DMS53 treated with DMSO at 0.1 percent for 48 hours (cell line): ENCODE data around the gene KCTD21.
"Not testable (repeated sequence)": the region's sequence is repeated elsewhere in the genome, so short reads cannot be mapped to it uniquely, and the experiment has no call there.

Experiments used
- DNase-seq: peaks from one replicate; lab custom pipeline; 2025; ENCODE audit not compliant: unreplicated experiment; lab: John Stamatoyannopoulos, UW

The KCTD21 gene

DNA sequence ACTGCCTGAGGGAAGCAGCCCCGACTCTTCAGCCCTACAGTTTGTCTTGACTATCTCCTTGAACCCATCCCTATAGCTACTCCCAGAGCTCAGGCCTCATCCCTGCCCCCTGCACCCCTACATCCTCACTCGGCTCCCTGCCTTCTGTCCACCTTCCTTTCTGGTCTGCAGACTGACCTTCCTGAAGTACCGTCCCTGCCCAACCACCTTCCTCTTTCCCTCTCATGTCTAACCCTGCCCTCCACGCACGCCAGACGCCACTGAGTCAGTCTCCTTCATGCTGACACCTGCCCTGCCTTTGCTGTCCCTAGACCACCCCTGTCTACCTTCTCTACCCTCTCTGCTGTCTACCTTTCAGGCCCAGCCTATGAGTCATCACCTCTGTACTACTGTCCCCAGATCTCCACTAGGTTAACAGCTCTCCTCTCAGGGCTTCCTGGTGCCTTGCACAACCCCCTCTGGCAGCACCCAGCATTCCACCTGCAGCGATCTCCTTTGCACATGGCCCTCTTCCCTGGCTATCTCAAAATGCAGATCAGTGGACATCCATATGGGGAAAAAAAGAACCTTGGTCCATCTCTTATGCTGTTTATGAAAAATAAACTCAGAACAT lies 8.9 kb downstream of the KCTD21 start:
- DNase-seq: peak; percentile 25

DNA sequence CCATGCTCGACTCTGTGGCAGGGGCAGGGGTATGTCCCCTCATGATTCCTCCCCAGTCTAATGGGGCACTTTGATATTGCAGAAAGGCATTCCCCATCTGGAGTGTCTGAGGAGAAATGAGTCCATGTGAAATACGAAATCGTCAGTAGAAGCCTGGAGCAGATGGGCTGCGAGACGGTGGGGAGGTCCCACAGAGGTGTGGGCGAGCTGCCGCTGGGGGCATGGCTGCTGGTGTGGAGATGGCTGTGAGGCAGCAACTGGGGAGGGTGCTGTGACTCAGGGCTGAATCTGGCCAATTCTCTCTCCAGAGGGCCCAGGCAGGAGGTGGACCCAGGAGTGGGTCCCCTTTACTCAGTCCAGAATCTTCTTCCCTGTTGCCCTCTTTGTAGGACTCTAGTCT lies 11.2 kb downstream of the KCTD21 start:
- DNase-seq: no peak

DNA sequence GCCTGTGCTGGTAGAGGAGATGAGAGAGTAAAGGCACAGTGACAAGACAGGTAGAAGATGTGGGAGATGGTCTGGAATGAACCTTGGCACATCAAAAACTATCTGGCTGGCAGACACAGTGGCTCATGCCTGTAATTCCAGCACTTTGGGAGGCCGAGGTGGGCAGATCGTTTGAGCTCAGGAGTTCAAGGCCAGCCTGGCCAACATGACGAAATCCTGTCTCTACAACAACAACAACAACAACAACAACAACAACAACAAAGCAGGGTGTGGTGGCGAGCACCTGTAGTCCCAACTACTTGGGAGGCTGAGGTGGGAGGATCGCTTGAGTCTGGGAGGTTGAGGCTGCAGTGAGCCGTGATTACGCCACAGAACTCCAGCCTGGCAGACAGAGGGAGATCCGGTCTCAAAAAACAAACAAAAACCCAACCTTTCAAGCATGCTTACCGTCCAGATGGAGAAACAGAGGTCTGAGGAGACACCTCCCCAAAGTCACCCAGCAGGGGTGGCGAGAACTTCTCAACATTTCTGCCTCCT lies 11.8 kb downstream of the KCTD21 start:
- DNase-seq: no peak

DNA sequence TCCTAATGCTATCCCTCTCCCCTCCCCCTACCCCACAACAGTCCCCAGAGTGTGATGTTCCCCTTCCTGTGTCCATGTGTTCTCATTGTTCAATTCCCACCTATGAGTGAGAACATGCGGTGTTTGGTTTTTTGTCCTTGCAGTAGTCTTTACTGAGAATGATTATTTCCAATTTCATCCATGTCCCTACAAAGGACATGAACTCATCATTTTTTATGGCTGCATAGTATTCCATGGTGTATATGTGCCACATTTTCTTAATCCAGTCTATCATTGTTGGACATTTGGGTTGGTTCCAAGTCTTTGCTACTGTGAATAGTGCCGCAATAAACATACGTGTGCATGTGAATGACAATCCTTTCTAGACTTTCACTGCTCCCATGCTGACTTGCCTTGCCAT lies 12.6 kb downstream of the KCTD21 start:
- DNase-seq: not testable (repeated sequence)

DNA sequence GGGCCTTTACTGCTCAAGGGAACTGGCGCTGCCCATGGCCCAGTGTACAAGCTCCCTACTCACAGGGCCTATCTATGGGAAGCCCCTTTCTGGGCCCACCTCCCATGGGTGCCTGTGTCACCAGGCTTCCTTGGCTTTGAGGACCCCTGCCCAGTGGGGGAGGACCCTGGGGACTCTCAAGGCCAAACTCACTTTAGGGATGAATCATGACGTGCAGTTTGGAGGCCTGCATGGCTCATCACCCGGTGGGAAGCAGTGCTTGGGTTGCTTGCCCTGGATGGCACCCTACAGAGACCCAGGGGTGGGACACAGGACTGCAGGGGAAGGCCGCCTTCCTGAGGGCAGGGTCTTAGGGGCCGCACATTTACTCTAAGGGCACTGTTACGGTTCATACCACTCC lies 16.5 kb downstream of the KCTD21 start:
- DNase-seq: no peak

DNA sequence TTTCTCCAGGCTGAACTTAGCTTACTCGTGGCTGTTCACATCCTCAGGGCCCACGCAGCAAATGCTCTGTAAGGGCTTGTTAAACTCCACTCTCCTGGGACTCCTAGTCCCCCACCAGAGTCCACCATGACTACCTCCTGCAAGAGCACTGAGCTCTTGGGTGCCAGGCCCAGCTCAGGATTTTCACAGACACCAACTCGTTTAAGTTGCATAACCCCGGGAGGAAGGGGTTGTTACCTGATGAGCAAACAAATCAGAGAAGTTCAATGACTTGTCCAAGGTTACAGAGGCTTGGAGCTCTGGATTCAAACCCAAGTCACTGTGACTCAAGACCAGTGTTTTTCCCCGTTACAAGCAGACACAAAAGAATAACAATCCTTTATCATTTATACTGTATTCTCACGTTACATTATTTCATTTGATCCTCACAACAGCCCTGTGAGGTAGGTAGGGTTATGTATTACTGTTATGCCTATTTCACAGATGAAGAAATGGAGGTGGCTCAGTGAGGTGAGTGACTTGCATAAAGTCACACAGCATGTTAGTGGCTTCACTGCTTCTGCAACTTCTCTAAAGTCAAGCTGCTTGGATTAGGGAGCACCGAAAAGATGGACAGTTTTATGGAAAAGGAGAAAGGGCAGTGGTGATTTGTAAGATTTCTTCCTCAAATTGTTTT lies 17.4 kb downstream of the KCTD21 start:
- DNase-seq: no peak

DNA sequence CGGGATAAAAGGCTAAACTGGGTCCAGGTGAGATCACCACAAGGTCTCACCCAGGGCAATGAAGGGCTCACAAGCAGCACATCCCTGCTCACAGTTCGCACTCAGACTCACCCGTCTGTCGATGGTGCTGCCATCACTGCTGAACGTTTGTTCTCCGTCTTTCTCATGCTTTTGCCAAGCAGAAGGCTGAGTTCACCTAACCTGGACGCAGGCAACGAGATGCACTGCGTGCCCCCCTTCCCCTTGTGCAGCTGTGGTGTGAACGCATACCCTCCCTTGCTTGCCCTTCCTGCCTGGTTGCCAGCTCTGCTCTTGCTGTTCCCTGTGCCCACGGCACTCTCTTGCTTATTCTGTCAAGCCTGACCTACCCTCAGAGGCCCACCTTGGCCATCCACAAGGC lies 18.0 kb downstream of the KCTD21 start:
- no peak for DNase-seq

DNA sequence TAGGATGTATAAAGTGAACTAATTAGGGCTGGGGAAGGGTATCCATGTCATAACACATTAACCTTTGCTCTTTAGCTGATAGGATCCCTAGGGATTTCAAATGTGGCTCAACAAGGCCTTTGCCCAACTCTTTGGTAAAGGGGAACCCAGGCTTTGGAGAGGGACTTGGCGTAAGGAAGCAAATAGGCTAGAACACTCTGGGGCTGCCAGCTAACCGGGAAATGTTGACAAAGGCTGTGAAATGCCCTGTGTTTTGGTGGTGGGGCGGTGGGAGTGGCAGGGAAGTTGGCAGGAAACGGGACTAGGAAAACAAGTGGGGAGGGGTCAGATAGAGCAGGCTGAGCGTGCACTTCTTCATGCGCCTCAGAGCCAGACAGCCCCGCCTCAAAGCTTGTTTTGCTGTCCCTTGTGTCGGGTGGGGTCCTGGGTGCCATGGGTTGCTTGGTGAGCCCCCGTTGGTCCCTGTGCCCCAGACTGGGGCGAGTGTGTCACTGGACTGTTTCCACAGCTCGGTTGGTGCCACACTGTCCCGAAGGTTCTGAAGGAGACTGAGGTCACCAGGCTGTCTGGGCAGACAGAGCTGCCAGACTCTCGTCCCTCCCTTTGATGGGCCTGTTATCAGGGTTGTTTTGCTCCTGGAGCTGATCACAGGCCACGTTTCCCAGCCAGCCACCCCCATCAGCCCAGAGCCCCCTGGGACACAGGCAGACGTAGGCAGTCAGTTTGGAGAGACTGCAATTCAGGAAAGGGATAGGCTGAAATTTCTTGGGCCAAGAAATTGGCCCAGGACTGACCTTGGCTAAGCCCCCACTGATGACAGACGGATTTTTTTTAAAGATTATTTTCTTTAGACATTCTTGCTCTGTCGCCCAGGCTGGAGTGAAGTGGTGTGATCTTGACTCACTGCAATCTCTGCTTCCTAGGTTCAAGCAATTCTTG lies 19.6 kb downstream of the KCTD21 start:
- DNase-seq: no peak

DNA sequence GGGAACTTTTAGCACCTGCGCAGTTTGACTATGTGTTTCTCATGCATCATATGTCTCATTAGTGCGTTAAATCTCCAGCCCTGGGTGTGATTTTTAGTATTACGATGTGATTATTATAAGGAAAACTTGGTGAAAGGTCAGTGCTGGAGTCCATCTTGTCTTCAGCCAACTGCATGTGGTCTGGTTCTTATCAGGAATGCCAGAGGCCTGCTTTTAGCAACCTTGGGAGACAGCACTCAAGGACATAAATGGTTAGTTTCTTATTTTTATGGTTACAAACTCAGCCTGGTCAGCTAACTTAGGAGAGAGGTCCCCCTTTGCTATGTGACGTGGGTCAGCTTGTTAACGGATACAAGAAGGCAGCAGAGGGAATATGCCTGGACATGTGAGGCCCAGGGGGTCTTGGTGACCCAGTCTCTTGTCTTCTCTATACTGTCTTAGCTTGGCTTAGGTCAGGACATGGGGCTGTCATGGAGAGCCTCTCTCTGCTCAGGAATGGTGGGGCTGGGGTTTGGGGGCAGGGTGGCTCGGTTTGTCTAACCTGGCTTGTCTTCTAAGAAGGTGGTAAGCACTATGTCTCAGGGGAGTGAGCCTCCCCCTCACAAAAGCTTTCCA lies 21.5 kb downstream of the KCTD21 start:
- DNase-seq: no peak

DNA sequence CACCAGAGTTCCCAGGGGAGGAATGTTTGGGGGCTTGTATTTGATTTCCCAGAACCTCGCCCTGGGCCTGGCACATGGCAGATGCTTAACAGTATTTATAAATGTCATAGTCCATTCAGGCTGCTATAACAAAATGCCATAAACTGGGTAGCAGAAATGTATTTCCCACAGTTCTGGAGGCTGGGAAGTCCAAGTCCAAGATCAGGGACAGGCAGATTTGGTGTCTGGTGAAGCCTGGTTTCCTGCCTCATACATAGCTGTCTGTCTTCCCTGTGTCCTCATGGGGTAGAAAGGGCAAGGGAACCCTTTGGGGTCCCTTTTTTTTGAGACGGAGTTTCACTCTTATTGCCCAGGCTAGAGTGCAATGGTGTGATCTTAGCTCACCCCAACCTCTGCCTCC lies 24.0 kb downstream of the KCTD21 start:
- DNase-seq: no peak

DNA sequence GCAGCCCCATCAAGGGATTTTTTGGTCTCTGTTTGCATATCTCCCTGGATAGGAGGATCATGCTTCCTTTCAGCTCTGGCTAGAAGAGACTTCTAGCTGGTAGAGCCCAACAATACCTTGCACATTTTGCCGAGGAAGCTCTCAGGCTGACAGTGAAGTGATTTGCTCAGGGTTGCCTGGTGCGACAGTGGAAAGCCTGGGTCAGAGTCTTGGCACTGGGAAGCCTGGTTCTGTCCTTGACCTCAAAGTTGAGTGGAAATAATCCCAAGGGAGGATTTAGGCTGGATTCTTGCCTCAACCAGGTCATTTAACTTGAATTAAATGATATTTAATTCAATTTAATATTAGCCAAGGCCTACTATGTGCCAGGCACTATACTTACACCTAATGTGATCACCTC lies 24.6 kb downstream of the KCTD21 start:
- no peak for DNase-seq

DNA sequence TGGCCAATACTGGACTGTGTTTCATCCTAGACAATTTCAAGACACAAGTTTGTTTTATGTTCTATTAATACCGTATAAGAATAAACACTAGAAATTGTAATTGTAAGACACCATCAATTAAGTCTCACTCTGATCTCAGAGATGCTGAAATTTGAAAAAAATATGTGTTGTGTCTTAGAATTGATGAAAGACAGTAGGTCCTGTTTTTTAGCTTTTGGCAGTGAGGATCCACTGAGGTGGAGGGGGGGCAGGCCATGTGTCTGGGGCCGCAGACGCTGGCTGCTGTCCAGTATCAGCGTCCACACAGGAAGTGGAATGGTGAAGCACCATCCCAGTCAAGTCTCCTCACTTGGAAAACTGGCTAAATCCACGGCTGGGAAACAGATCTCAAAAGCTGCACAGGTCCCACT lies 26.5 kb downstream of the KCTD21 start:
- DNase-seq: no peak

DNA sequence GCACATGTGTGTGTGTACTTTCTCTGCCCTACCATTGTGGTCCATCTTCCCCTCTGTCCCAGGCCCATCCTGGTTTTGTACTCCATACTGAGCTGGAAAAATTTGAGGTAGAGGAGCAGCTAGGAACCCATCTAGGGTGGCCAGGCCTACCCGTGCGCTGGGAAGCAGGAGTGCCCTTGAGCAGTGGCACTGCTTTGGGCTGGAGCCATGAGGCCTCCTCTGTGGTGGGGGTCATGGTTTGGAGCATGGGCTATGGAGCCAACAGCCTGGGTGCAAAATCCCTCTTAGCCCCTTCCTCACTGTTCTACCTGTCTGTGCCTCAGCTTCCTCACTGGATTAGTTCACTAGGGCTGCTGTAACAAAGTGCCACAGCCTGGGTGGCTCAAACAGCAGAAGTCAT lies 27.1 kb downstream of the KCTD21 start:
- no peak for DNase-seq

DNA sequence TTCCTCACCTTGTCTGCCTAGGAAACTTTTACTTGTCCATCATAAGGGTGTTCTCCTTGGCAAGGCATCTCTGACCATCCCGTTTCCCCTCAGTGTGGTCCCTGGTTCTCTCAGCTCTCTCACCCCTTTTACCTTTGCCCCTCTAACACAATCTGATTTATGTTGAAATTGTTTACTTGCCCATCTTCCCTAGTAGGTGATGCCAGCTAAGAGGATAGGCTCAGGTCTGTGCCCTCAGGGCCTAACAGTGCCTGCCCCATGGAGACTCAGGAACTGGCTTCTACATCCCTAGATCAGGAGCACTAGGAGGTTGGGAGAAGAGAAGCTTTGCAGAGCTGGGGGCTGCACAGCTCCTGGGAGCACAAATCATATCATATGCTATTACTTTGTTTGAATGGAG lies 27.9 kb downstream of the KCTD21 start:
- no peak for DNase-seq

DNA sequence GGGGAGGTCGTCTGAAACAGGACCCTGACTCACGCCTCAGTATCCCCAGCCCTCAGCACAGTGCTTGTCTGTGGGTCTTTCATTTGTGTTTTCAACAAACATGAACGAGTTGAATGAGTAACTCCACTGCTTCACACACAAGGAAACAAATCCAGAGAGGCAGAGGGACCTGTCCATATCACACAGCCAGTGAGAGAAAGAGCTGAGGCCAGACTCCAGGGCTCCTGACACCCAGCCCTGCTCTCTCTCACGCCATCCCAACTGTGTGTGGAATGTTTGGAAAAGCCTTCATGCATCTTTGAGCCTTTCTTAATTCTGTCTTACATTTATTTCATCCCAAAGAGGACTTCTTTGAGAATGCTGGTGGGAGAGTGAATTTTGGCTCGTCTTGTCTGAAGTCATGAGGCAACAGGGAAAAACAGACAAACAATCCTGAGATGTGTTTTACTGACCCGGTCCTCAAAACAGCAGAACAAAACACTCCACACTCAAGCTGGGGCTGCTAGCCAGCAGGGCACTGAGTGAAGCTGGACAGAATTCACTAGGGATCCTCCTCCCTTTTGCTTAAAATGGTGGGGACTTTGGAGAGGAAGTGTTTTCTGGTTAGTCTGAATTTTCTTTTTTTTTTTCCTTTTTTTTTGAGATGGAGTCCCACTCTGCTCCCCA lies 29.3 kb downstream of the KCTD21 start:
- DNase-seq: no peak

DNA sequence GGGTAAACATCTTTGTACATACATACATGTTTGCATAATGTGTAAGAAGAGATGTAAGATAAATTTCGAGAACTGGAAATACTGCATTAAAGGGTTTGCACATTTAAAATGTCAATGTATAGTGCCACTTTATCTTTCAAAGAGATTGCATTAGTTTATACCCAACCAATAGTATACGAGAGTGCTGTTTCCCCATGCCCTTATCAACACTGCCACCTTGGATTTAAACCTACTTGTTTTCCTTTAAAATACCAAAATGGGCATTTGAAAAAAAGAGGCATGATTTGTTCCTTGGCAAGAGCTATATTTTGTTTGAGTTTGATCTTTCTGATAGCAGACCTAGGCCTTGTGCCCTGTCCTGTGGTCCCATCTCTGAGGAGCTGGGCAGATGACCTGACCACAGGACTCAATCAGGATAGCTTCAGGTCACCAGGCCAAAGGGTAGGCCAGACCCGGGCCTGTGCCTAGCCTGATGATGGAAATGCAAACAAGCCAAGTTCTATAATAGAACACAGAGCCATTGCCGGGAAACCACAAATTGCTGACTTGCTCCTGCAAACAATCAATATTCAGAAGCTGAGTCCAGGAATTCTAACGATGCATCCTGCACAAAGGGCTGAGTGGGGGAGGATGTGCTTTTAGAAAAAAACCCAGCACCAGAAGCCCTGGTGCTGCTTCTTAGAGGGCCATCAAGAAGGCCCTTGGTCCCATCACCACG lies 32.1 kb downstream of the KCTD21 start:
- no peak for DNase-seq

DNA sequence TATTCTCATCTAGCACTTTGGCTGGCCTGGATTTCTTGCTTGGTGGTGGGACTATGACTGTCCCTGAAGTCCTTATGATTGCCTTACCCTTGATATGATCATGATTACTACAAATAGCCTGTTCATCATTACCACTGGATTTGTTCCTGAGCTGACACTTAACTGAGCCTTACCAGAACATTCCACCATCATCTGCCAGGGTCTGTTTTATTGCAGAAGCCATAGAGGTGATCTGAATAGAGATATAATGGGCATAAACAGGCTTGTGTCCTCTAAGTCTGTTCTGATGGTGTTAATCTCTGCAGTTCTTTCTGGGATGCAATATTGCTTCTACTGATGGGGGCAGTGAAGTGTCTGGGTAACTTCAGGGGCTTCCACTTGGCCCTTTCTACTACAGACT lies 36.6 kb downstream of the KCTD21 start:
- DNase-seq: no peak

DNA sequence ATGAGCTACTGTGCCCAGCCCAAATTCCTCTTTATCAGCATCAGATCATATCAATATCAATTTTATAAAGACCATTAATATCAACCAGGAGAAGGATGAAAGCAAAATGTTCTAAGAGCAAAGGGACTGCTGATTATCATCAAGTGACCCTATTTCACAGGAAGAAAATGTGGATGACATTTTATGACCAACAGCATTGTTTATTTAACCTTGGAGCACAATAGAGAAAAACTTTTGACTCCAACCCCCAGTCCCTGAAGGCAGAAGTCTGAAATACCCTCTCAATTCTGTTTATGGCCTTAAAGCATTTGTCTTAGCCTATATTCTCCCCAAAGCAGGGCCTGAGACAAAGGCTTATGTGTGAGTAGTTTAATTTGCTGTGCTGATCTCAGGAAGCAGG lies 37.7 kb downstream of the KCTD21 start:
- DNase-seq: no peak

DNA sequence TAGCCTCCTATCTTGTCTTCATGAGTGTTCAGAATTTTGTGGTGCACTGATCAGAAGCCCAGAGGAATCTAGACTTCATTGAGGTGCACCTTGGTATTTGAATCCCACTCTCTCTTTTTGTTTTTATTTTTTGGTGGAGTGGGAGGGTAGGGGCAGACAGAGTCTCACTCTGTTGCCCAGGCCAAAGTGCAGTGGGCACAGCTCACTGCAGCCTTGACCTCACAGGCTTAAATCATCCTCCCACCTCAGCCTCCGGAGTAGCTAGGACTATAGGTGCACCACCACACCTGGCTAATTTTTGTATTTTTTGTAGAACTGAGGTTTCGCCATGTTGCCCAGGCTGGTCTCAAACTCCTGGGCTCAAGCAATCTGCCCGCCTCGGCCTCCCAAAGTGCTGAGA lies 38.1 kb downstream of the KCTD21 start:
- DNase-seq: no peak

DNA sequence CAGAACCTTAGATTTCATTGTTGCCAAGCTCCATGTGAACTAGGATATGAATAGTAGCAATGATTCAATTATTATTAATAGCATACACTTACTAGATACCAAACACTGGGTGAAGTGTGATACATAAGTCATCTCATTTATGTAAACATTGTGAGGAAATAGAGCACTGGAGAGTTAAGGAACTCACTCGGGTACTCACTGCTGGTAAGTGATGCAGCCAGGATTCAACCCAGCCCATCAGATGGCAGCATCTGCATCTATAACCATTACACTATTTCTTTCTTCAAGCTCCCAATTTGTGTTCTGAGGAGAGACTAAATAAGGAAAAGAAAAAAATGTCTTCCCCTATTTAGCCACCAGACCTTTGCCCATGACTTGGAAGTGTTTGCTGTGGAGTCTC lies 38.8 kb downstream of the KCTD21 start:
- peak; percentile 27 for DNase-seq
